Prostate gland (tissue), 1 donor: ENCODE results near the gene SYT13.

Source experiments
- POLR2A ChIP-seq: fragments of 450-650 bp; IDR thresholded peaks from one replicate; pipeline ENCODE4 v1.6.1; 2016; ENCODE audit warnings: antibody characterized with exemption, mild to moderate bottlenecking
- POLR2AphosphoS5 ChIP-seq: sonication (generic); formaldehyde crosslinking; IDR thresholded peaks from one replicate; pipeline ENCODE4 v1.6.1; 2017; ENCODE audit warnings: antibody characterized with exemption

- TF ChIP-seq POLR2A: no peak
- no peak for TF ChIP-seq POLR2AphosphoS5
Measured at GRCh38 chr11:45322111-45322705, 36.1 kb upstream of the SYT13 start.
